ENCODE results near the gene SHISA5. TPM values are rescaled to one million over a fixed set of nuclear protein-coding genes. Genes with fewer than 3 reads are reported as not detected.
"Not testable (repeated sequence)": the region's sequence is repeated elsewhere in the genome, so short reads cannot be mapped to it uniquely, and the experiment has no call there.

Gene SHISA5
- total RNA-seq, 1 donor, result 107 TPM

- TF ChIP-seq CTCF (IDR thresholded peaks at IDR 0.05; ENCODE audit: insufficient read depth, low read length), result no peak
- no peak overlapping the region for H3K4me3 ChIP-seq (ENCODE audit: low read depth, low read length)
- no peak for DNase-seq (ENCODE audit: low read depth)
Observed at GRCh38 chr3:48501196-48501595, 2.8 kb downstream of the SHISA5 start.

- H3K4me3 ChIP-seq (ENCODE audit: low read depth, low read length), result no peak overlapping the region
- TF ChIP-seq CTCF (IDR thresholded peaks at IDR 0.05; ENCODE audit: insufficient read depth, low read length), result no peak
- no peak for DNase-seq (ENCODE audit: low read depth)
Observed at GRCh38 chr3:48500656-48501055, 3.3 kb downstream of the SHISA5 start.

GRCh38 chr3:48493203-48493501 lies 10.8 kb downstream of the SHISA5 start:
- no peak for TF ChIP-seq CTCF (IDR thresholded peaks at IDR 0.05; ENCODE audit: insufficient read depth, low read length)
- DNase-seq (ENCODE audit: low read depth), result no peak
- H3K4me3 ChIP-seq (ENCODE audit: low read depth, low read length), result no peak overlapping the region

GRCh38 chr3:48492461-48493202 lies 11.3 kb downstream of the SHISA5 start:
- no peak overlapping the region for H3K4me3 ChIP-seq (ENCODE audit: low read depth, low read length)
- DNase-seq (ENCODE audit: low read depth), result no peak
- no peak for TF ChIP-seq CTCF (IDR thresholded peaks at IDR 0.05; ENCODE audit: insufficient read depth, low read length)

GRCh38 chr3:48486952-48487351 lies 17.0 kb downstream of the SHISA5 start:
- no peak for TF ChIP-seq CTCF (IDR thresholded peaks at IDR 0.05; ENCODE audit: insufficient read depth, low read length)
- no peak overlapping the region for H3K4me3 ChIP-seq (ENCODE audit: low read depth, low read length)
- no peak for DNase-seq (ENCODE audit: low read depth)

- H3K4me3 ChIP-seq (ENCODE audit: low read depth, low read length); DNase-seq (ENCODE audit: low read depth): not testable (repeated sequence)
Observed at GRCh38 chr3:48482822-48483221, 21.2 kb downstream of the SHISA5 start.

GRCh38 chr3:48480891-48481290 lies 23.1 kb downstream of the SHISA5 start:
- DNase-seq (ENCODE audit: low read depth), result not testable (repeated sequence)

More at GRCh38 chr3:48480891-48481290, 23.1 kb downstream of the SHISA5 start:
- H3K4me3 ChIP-seq (ENCODE audit: low read depth, low read length), result not testable (repeated sequence)
